Peyer's patch (tissue), 4 donors: Measurements from ENCODE around the gene ELK4.

Experiments used
- CTCF ChIP-seq, 6 experiments: fragments of 450-650 bp in 4 of 6; fragments of 200-600 bp in 2 of 6; sonication (generic) in 1 of 6; IDR thresholded peaks; one replicate each; pipeline ENCODE4 v1.5.1; 2017 to 2019; ENCODE audit warnings: antibody characterized with exemption in 6 of 6, mild to moderate bottlenecking in 3 of 6, moderate library complexity in 1 of 6
- POLR2A ChIP-seq, 2 donors: fragments of 450-650 bp; IDR thresholded peaks; one replicate each; pipeline ENCODE4 v1.5.1; 2017; ENCODE audit warnings: antibody characterized with exemption in 2 of 2, mild to moderate bottlenecking in 2 of 2, moderate library complexity in 2 of 2

GRCh38 chr1:205627956-205628355 is 3.9 kb downstream of the ELK4 start:
- TF ChIP-seq CTCF (IDR thresholded peaks at IDR 0.05): no peak
- no peak for TF ChIP-seq POLR2A (IDR thresholded peaks at IDR 0.05)
